RCC 7860 (cell line): Measurements from ENCODE around the gene ACAP1.
A peak's percentile ranks its signal among the peaks of the same experiment; 100 is the strongest.

Source experiments
- DNase-seq: peaks from one replicate; pipeline ENCODE4 v3.0.0-alpha.2; 2015; ENCODE audit warnings: low spot score
- FAIRE-seq: peaks from 2 replicates; lab custom pipeline; 2012; peaks lifted over from hg19 to GRCh38; lab: Jason Lieb, UNC

The ACAP1 gene

GRCh38 chr17:7308625-7309433 is 27.5 kb upstream of the ACAP1 start:
- FAIRE-seq (peak; percentile 24), DNase-seq (peak; percentile 64)

GRCh38 chr17:7309628-7310027 is 26.7 kb upstream of the ACAP1 start:
- DNase-seq = no peak
- FAIRE-seq = no peak

- DNase-seq (no peak), FAIRE-seq (no peak)
Measured at GRCh38 chr17:7311110-7311705, 25.1 kb upstream of the ACAP1 start.

- FAIRE-seq = no peak
Measured at GRCh38 chr17:7312432-7313087, 23.8 kb upstream of the ACAP1 start.

GRCh38 chr17:7313088-7313889 is 23.0 kb upstream of the ACAP1 start:
- peak; percentile 43 for DNase-seq
- no peak for FAIRE-seq

More at GRCh38 chr17:7312432-7313087, 23.8 kb upstream of the ACAP1 start:
- no peak for DNase-seq

GRCh38 chr17:7313890-7314718 is 22.2 kb upstream of the ACAP1 start:
- peak; percentile 41 for DNase-seq
- FAIRE-seq = no peak

GRCh38 chr17:7314719-7315569 is 21.4 kb upstream of the ACAP1 start, which contains the start of gene GPS2:
TSS of gene GPS2 (minus strand) at chr17:7315360. CDS start at chr17:7315052, 308 bp downstream.
- peak; percentile 57 for DNase-seq
- FAIRE-seq = no peak

GRCh38 chr17:7315570-7316235 is 20.6 kb upstream of the ACAP1 start:
- DNase-seq = no peak
- no peak for FAIRE-seq

- no peak for FAIRE-seq
- DNase-seq = no peak
Measured at GRCh38 chr17:7317161-7317803, 19.0 kb upstream of the ACAP1 start.

GRCh38 chr17:7318121-7318860 is 18.0 kb upstream of the ACAP1 start:
- FAIRE-seq (no peak), DNase-seq (no peak)

- FAIRE-seq = no peak
Measured at GRCh38 chr17:7321466-7321865, 14.9 kb upstream of the ACAP1 start.

GRCh38 chr17:7322520-7323194 is 13.7 kb upstream of the ACAP1 start:
- FAIRE-seq (no peak), DNase-seq (no peak)

More at GRCh38 chr17:7321466-7321865, 14.9 kb upstream of the ACAP1 start:
- no peak for DNase-seq

GRCh38 chr17:7323731-7324437 is 12.4 kb upstream of the ACAP1 start:
- DNase-seq = no peak
- FAIRE-seq = no peak

GRCh38 chr17:7324438-7324779 is 11.9 kb upstream of the ACAP1 start:
- FAIRE-seq (no peak), DNase-seq (no peak)

- no peak for DNase-seq
- no peak for FAIRE-seq
Measured at GRCh38 chr17:7325031-7325528, 11.2 kb upstream of the ACAP1 start.

- DNase-seq = no peak
- FAIRE-seq = no peak
Measured at GRCh38 chr17:7326186-7326585, 10.1 kb upstream of the ACAP1 start.
